Stimulated activated CD8-positive, alpha-beta memory T cell treated with anti-CD3 and anti-CD28 coated beads, Interleukin-7, amount 100 ng/mL, for 24 hours (primary cell): ENCODE measurements around the gene NECAP2.
"Not testable (repeated sequence)": the region's sequence is repeated elsewhere in the genome, so short reads cannot be mapped to it uniquely, and the experiment has no call there.

Experiments
- DNase-seq: peaks from one replicate; pipeline ENCODE4 v3.0.0-alpha.2; 2020; ENCODE audit warnings: low read depth

The NECAP2 gene

GRCh38 chr1:16498573-16499413, 58.3 kb downstream of the NECAP2 start:
- DNase-seq: peak; percentile 59

- not testable (repeated sequence) for DNase-seq
Measured at GRCh38 chr1:16500466-16500865, 59.9 kb downstream of the NECAP2 start.

- not testable (repeated sequence) for DNase-seq
Measured at GRCh38 chr1:16500975-16501374, 60.5 kb downstream of the NECAP2 start.

GRCh38 chr1:16501446-16501845, 60.9 kb downstream of the NECAP2 start:
- not testable (repeated sequence) for DNase-seq

- DNase-seq: no peak
Measured at GRCh38 chr1:16503494-16503893, 63.0 kb downstream of the NECAP2 start.

GRCh38 chr1:16505870-16506269, 65.3 kb downstream of the NECAP2 start:
- DNase-seq: not testable (repeated sequence)

GRCh38 chr1:16506364-16507136, 66.0 kb downstream of the NECAP2 start:
- not testable (repeated sequence) for DNase-seq

- not testable (repeated sequence) for DNase-seq
Measured at GRCh38 chr1:16508861-16509445, 68.4 kb downstream of the NECAP2 start.
